ENCODE data around the gene FLNB. TPM values are rescaled to one million over a fixed set of nuclear protein-coding genes. Genes with fewer than 3 reads are reported as not detected.

FLNB gene
- total RNA-seq, 1 experiment from 2014 or later: 315 TPM

DNA sequence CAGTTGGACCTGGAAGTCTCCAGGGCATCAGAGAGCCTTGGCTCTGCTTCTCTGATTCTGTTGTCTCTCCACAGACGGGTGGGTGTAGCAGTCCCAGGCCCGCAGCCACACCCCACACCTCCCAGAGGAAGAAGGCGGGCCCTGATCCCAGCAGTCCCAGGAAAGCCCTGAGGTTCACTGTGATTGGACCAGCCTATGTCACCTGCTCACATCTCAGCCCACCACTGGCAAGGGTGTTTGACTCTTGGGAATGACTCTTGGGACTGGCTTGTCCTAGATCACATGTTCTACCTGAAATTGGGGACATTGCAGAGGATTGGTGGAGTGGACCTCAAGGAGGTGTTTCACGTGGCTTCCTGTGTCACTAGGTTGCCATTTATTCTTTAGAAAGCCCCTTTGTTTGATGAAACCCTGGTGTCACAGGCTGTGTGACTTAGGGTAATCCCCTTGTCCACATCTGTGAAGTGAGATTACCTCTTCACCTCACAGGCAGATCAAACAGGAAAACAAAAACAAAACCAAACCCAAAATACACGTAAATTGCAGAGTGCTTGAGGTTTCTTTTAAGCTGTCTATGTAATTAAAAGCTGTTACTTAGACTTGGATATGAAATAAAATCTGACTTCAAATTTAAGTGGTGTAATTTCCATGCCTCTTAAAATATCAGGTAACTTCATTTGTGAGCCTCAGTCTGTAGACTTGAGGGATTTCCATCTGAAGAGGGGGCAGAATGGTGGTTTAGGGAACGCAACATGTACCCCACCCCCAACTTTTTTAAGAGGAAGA, 26.7 kb downstream of the FLNB start:
- no TSS peak for BruUV-seq (replicated peaks)
- Mint-ChIP-seq H3K27ac (ENCODE audit: unreplicated experiment) (peak overlapping the region; percentile 49), H3K27me3 (ENCODE audit: insufficient read depth, unreplicated experiment) (no peaks in the 10 kb centered on the region), H3K4me1 (ENCODE audit: low read depth, unreplicated experiment) (peaks cover 29% of the 10 kb centered on the region), H3K9me3 (ENCODE audit: unreplicated experiment) (no peaks in the 10 kb centered on the region), H3K4me3 (ENCODE audit: unreplicated experiment) (peak overlapping the region; percentile 5), H3K36me3 (ENCODE audit: insufficient read depth, unreplicated experiment) (peaks cover 65% of the 10 kb centered on the region)
- H3K9me3 ChIP-seq: no peaks in the 10 kb centered on the region
- intact Hi-C loops (cut with micrococcal nuclease; ENCODE audit: unreplicated experiment): no loop called here
- peak; percentile 47 to 60 for DNase-seq
- no peaks in the 10 kb centered on the region for H3K36me3 ChIP-seq (ENCODE audit: control insufficient read depth, insufficient read depth, low read length)
- POLR2A ChIA-PET: no interaction called here
- H3K27me3 ChIP-seq (replicated peaks; ENCODE audit: control insufficient read depth, insufficient read depth, low read length): no peaks in the 10 kb centered on the region
- H3K4me1 ChIP-seq: peaks cover 63% of the 10 kb centered on the region
- no peak overlapping the region for H3K4me3 ChIP-seq (ENCODE audit: low read depth, low read length)
- TF ChIP-seq, protein P1, sequence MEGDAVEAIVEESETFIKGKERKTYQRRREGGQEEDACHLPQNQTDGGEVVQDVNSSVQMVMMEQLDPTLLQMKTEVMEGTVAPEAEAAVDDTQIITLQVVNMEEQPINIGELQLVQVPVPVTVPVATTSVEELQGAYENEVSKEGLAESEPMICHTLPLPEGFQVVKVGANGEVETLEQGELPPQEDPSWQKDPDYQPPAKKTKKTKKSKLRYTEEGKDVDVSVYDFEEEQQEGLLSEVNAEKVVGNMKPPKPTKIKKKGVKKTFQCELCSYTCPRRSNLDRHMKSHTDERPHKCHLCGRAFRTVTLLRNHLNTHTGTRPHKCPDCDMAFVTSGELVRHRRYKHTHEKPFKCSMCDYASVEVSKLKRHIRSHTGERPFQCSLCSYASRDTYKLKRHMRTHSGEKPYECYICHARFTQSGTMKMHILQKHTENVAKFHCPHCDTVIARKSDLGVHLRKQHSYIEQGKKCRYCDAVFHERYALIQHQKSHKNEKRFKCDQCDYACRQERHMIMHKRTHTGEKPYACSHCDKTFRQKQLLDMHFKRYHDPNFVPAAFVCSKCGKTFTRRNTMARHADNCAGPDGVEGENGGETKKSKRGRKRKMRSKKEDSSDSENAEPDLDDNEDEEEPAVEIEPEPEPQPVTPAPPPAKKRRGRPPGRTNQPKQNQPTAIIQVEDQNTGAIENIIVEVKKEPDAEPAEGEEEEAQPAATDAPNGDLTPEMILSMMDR (IDR thresholded peaks at IDR 0.05; ENCODE audit: insufficient read depth in 1 of 2, low read depth in 1 of 2, low read length in 1 of 2, severe bottlenecking in 1 of 2, unreplicated experiment in 1 of 2): no peak
- CTCF ChIA-PET: interaction anchor here (0.6 kb wide), 1 partner anchor 15 kb away, joined by 3 read pairs; no protein-coding TSS in a partner anchor

DNA sequence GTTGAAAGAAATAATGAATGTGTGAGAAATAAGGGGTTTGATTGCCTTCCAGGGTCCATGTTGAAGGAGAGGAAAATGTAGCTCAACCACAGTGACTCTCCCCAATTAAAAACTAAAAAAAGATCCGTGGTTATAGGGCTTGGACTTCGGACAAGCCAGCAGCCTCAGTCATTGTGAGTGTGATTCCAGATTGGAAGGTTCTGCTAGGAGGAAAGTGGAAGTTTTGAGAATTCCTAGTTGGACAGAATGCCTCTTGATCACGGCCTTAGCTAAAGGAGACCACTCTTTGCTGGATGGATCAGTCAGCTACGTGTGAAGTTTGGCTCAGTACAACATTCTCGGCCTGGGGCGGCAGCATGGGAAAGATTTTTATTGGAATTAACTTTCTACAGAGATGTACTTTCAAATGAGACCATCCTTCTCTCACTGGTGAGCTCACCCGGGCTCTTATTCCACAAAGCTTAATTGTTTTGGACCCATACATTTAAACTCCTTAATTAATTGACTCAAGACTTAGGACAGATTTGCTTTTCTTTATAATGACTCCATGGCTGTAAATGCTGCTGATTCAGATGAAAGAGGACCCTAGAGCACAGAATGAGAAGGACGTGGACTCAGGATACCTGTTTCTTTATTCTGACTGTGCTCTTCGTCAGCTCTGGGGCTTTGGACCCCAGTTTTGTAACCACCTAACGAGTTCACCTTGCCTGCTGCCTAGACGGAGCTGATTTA, 27.5 kb downstream of the FLNB start:
- BruUV-seq (replicated peaks): TSS peak; percentile 96
- H3K27ac Mint-ChIP-seq (ENCODE audit: unreplicated experiment): peak overlapping the region; percentile 49
- TF ChIP-seq, protein P1 (IDR thresholded peaks at IDR 0.05; ENCODE audit: insufficient read depth in 1 of 2, low read depth in 1 of 2, low read length in 1 of 2, severe bottlenecking in 1 of 2, unreplicated experiment in 1 of 2): no peak

DNA sequence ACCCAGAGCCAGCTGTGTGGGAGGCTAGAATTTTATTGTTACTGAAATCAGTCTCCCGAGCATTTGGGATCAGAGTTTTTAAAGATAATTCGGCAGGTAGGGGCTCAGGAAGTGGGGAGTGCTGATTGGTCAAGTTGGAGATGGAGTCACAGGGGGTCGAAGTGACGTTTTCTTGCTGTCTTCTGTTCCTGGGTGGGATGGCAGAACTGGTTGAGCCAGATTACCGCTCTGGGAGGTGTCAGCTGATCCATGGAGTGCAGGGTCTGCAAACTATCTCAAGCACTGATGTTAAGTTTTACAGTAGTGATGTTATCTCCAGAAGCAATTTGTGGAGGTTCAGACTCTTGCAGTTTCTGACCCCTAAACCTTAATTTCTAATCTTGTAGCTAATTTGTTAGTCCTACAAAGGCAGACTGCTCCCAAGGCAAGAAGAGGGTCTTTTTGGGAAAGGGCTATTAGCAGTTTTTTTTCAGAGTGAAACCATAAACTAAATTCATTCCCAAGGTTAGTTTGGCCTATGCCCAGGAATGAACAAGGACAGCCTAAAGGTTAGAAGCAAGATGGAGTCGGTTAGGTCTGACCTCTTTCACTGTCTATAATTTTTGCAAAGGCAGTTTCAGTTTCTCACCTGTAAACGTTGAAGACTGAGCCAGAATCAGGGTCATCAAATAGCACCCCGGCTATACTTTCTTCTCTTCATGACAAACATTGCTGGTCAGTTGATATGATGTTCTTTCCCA, 28.2 kb downstream of the FLNB start:
- Mint-ChIP-seq H3K27me3 (ENCODE audit: insufficient read depth, unreplicated experiment) (no peaks in the 10 kb centered on the region), H3K4me3 (ENCODE audit: unreplicated experiment) (peak overlapping the region; percentile 6), H3K27ac (ENCODE audit: unreplicated experiment) (peak overlapping the region; percentile 54), H3K4me1 (ENCODE audit: low read depth, unreplicated experiment) (peaks cover 26% of the 10 kb centered on the region), H3K36me3 (ENCODE audit: insufficient read depth, unreplicated experiment) (peaks cover 63% of the 10 kb centered on the region), H3K9me3 (ENCODE audit: unreplicated experiment) (no peaks in the 10 kb centered on the region)
- no peak overlapping the region for H3K4me3 ChIP-seq (ENCODE audit: low read depth, low read length)
- no peaks in the 10 kb centered on the region for H3K9me3 ChIP-seq
- TF ChIP-seq, protein P1 (IDR thresholded peaks at IDR 0.05; ENCODE audit: insufficient read depth in 1 of 2, low read depth in 1 of 2, low read length in 1 of 2, severe bottlenecking in 1 of 2, unreplicated experiment in 1 of 2): no peak
- DNase-seq: peak; percentile 64 to 67
- ChIA-PET POLR2A (no interaction called here), CTCF (no interaction called here)
- H3K36me3 ChIP-seq (ENCODE audit: control insufficient read depth, insufficient read depth, low read length): no peaks in the 10 kb centered on the region
- peaks cover 78% of the 10 kb centered on the region for H3K4me1 ChIP-seq
- intact Hi-C loops (cut with micrococcal nuclease; ENCODE audit: unreplicated experiment): loop anchor here (2.0 kb wide), 1 partner anchor 16 kb away; no protein-coding TSS in a partner anchor
- TSS peak; percentile 2 for BruUV-seq (replicated peaks)
- no peaks in the 10 kb centered on the region for H3K27me3 ChIP-seq (replicated peaks; ENCODE audit: control insufficient read depth, insufficient read depth, low read length)

More for the DNA sequence above, 27.5 kb downstream of the FLNB start:
- H3K4me1 ChIP-seq: peaks cover 70% of the 10 kb centered on the region
- DNase-seq: no peak
- CTCF ChIA-PET: no interaction called here
- no peaks in the 10 kb centered on the region for H3K27me3 Mint-ChIP-seq (ENCODE audit: insufficient read depth, unreplicated experiment)
- H3K4me1 Mint-ChIP-seq (ENCODE audit: low read depth, unreplicated experiment): peaks cover 26% of the 10 kb centered on the region
- peaks cover 62% of the 10 kb centered on the region for H3K36me3 Mint-ChIP-seq (ENCODE audit: insufficient read depth, unreplicated experiment)
- H3K9me3 ChIP-seq: no peaks in the 10 kb centered on the region
- no peak overlapping the region for H3K4me3 ChIP-seq (ENCODE audit: low read depth, low read length)
- peak overlapping the region; percentile 6 for H3K4me3 Mint-ChIP-seq (ENCODE audit: unreplicated experiment)
- intact Hi-C loops (cut with micrococcal nuclease; ENCODE audit: unreplicated experiment): loop anchor here (2.0 kb wide), 1 partner anchor 15 kb away; no protein-coding TSS in a partner anchor
- no peaks in the 10 kb centered on the region for H3K27me3 ChIP-seq (replicated peaks; ENCODE audit: control insufficient read depth, insufficient read depth, low read length)
- POLR2A ChIA-PET: no interaction called here
- H3K36me3 ChIP-seq (ENCODE audit: control insufficient read depth, insufficient read depth, low read length): no peaks in the 10 kb centered on the region
- no peaks in the 10 kb centered on the region for H3K9me3 Mint-ChIP-seq (ENCODE audit: unreplicated experiment)

Measured in Caco-2 (cell line).